Measurements from ENCODE around the gene SLC29A3.

The SLC29A3 gene

DNA sequence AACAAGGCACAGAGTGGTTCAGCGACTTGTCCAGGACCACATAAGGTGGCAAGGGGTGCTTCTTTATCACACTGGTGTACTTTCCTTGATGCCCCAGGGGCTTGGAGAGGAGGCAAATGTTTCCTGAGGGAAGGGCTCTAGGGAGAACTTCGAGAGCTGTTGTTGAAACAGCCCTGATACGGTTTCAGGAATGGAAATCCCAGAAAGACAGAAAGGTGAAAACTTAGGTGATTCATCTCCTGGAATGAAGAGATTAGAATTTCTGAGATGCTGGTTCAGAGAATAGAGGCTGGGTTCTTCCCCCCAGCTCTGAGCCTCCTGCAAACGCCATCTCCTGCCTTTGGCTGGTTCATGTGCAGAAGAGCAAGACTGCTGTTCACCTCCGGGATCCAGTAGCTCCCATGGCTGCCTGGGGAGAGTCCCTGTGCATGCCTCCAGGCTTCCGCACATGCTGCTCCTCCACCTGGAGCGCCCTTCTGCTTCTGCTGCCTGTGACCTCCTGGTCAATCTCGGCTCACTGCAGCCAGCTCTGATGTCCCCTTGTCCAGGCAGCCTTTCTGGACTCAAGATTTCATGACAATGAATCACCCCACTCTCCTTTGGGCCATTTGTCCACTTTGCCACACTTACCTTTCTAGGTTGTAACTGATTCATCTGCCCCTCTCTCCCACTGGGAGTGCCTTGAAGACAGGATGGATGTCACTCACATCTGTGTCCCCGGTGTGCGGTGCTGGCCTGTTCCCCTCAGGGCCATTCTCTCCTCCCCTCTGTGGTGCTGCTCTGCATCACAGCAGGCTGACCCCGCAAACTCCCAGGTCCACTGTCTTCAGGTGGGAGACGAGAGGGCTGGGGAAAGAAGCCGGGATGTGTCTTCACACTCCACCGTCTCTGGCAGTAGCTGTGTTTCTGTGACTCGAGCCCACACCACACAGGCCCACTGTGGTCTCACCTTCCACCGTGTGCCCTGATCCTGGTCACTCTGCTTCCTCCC lies 74.0 kb downstream of the SLC29A3 start:
- no peaks in the 10 kb centered on the region for H3K36me3 ChIP-seq (ENCODE audit: insufficient read depth, low read length)
- no peak overlapping the region for H3K27ac ChIP-seq (ENCODE audit: low read depth, low read length)
- peaks cover 70% of the 10 kb centered on the region for H3K27me3 ChIP-seq (ENCODE audit: insufficient read depth, low read length)
- no peaks in the 10 kb centered on the region for H3K79me2 ChIP-seq (ENCODE audit: control insufficient read depth, insufficient read depth, low read length, unreplicated experiment)
- H3K4me1 ChIP-seq (ENCODE audit: control insufficient read depth, insufficient read depth, low read length, unreplicated experiment) = no peaks in the 10 kb centered on the region
- H3K4me3 ChIP-seq (ENCODE audit: low read depth, low read length) = no peak overlapping the region
- no peak overlapping the region for H2AFZ ChIP-seq (ENCODE audit: low read length, unreplicated experiment)

DNA sequence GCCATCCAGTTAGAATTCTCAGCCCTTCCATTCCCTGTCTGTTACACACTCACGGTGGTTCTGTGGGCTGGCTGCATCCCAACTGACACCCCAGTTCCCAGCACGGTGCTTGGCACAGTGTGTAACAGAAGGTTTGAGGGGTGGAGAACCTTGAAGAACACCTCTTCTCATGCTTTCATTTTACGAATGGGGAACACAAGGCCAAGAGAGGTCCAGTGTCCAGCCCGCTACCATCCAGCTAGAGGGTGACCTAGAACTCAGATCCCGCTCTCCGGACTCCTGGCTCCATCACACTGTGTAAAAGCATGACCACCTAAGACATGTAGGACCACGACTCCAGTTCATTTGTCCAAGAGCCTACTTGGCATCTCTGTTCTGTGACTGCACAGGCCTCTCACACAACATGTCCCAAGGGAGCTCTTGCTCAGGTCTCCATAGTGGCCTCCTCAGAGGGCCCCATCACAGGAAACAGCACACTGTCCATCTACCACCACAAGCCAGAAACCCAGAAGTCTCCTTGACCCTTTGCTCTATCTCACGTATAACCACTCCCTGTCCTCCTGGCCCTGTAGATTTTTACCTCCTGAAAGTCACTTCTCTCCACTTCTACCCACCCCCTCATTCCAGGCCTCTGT lies 74.9 kb downstream of the SLC29A3 start:
- Histone ChIP-seq H3K79me2 (ENCODE audit: control insufficient read depth, insufficient read depth, low read length, unreplicated experiment) (no peaks in the 10 kb centered on the region), H3K4me3 (ENCODE audit: low read depth, low read length) (no peak overlapping the region), H3K36me3 (ENCODE audit: insufficient read depth, low read length) (no peaks in the 10 kb centered on the region), H3K4me1 (ENCODE audit: control insufficient read depth, insufficient read depth, low read length, unreplicated experiment) (no peaks in the 10 kb centered on the region), H3K27me3 (ENCODE audit: insufficient read depth, low read length) (peaks cover 75% of the 10 kb centered on the region), H2AFZ (ENCODE audit: low read length, unreplicated experiment) (no peak overlapping the region), H3K27ac (ENCODE audit: low read depth, low read length) (no peak overlapping the region)

DNA sequence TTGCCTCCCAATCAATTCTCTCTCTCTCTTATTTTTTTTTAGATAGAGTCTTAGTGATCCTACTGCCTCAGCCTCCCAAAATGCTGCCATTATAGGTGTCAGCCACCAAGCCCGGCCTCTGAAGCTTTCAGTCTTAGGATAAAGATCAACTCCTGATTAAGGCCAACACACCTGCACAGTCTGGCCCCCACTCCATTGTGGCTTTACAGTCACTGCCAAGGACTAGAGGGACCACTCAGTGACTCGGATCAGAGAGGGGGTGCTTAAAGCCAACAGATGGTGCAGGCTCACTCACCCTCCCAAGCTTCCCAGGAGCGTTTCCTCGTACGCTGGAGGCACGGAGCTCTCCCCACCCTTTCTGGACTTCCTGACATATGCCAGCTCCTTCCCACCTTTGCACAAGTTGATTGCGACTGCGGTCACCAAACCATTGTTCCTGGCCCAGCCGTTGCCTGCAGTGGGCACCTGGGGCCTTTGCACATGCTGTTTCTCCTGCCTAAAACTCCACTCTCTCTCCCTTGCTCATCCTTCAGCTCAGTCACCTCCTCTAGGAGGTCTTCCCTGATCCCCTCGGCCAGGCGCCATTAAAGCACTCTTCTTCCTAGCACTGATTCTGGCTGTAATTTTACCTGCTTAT lies 76.0 kb downstream of the SLC29A3 start:
- Histone ChIP-seq H3K27ac (ENCODE audit: low read depth, low read length) (no peak overlapping the region), H2AFZ (ENCODE audit: low read length, unreplicated experiment) (no peak overlapping the region), H3K27me3 (ENCODE audit: insufficient read depth, low read length) (peaks cover 82% of the 10 kb centered on the region), H3K4me3 (ENCODE audit: low read depth, low read length) (no peak overlapping the region), H3K79me2 (ENCODE audit: control insufficient read depth, insufficient read depth, low read length, unreplicated experiment) (no peaks in the 10 kb centered on the region), H3K4me1 (ENCODE audit: control insufficient read depth, insufficient read depth, low read length, unreplicated experiment) (no peaks in the 10 kb centered on the region), H3K36me3 (ENCODE audit: insufficient read depth, low read length) (no peaks in the 10 kb centered on the region)

DNA sequence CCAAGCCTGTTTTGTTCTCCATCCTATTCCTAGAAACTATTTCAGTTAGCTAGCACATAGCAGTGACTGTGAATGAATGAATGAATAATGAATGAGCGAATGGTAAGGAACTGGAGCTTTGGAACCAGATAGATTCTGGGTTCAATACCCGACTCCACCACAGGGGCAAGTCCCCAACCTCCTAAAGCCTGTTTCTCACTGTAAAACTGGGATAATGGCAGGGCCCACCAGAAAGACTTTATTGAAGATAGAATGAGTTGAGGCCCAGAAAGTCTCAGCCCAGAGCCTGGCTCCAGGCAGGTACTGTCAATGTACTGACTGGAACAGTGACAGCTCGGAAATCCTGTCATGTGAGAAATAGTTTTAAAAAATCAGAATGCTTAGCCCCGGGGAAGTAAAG lies 76.6 kb downstream of the SLC29A3 start:
- Histone ChIP-seq H3K27ac (ENCODE audit: low read depth, low read length) (no peak overlapping the region), H2AFZ (ENCODE audit: low read length, unreplicated experiment) (no peak overlapping the region), H3K79me2 (ENCODE audit: control insufficient read depth, insufficient read depth, low read length, unreplicated experiment) (no peaks in the 10 kb centered on the region), H3K4me1 (ENCODE audit: control insufficient read depth, insufficient read depth, low read length, unreplicated experiment) (no peaks in the 10 kb centered on the region), H3K4me3 (ENCODE audit: low read depth, low read length) (no peak overlapping the region), H3K27me3 (ENCODE audit: insufficient read depth, low read length) (peaks cover 85% of the 10 kb centered on the region), H3K36me3 (ENCODE audit: insufficient read depth, low read length) (no peaks in the 10 kb centered on the region)

DNA sequence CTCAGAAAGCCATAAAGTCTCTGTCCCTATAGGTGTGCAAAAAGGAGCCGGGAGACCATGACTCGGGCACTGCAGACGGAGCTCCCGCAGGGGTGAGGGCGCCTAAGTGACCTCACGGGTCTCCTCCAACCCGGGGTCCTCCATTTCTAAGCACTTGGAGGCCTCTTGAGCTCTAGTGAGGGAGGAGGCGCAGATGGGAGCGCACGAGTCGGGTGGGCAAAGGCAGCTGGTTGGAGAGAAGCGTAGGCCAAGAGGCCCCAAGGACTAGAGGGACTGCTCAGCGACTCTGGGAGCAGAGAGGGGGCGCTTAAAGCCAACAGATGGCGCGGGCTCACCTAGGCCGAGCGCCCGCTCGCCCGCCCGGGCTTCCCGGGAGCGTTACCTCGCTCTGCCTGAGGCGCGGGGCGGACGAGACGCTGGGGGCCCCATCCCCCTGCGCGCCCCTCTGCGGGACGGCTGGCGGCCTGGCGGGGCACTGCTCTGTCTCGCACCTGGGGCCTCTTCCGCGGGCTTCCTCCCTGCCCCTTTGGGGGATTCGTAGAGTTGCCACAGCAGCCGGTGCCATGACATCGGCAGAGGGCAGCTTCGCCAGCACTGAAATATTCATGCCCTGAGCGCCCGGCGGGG lies 77.1 kb downstream of the SLC29A3 start:
- Histone ChIP-seq H2AFZ (ENCODE audit: low read length, unreplicated experiment) (no peak overlapping the region), H3K36me3 (ENCODE audit: insufficient read depth, low read length) (no peaks in the 10 kb centered on the region), H3K27ac (ENCODE audit: low read depth, low read length) (no peak overlapping the region), H3K79me2 (ENCODE audit: control insufficient read depth, insufficient read depth, low read length, unreplicated experiment) (no peaks in the 10 kb centered on the region), H3K4me1 (ENCODE audit: control insufficient read depth, insufficient read depth, low read length, unreplicated experiment) (no peaks in the 10 kb centered on the region), H3K4me3 (ENCODE audit: low read depth, low read length) (no peak overlapping the region), H3K27me3 (ENCODE audit: insufficient read depth, low read length) (peaks cover 87% of the 10 kb centered on the region)

DNA sequence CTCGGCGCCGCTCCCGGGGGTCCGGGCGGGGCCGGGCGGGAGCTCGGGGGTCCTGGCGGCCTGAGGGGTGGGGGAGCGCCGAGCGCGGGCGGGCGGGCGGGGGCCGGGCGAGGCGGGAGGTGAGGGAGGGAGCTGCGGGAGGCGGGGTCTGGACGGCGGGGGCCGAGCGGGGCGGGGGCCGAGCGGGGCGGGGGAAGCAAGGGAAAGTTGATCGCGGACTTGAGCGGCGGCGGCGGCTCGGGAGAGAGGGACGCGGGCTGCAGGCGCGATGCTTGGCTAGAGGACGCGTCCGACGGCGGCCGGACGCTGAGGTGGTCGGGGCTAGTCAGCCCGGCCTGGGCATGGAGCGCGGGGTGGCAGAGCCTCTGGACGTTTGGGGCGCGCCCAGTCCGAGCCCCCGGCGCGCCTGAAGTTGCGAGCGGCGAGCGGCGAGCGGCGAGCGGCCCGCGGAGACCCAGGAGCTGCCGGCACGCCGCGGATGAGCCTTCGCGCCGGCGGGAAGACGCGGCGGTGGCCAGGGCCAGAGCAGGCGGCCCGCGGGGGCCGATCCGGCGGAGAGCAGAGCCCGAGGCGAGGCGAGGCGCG lies 77.7 kb downstream of the SLC29A3 start, which contains the start of gene CDH23:
Gene CDH23 (plus strand): TSS at position 210 of the 585 bp plus-strand sequence. CDS start 42,912 bp downstream, outside the sequence.
- peak within 1 kb of the TSS; percentile 68 for H3K4me3 ChIP-seq (ENCODE audit: low read depth, low read length)
- no peaks in the 10 kb centered on the region for H3K36me3 ChIP-seq (ENCODE audit: insufficient read depth, low read length)
- H3K27ac ChIP-seq (ENCODE audit: low read depth, low read length) = no peak within 1 kb of the TSS
- H3K4me1 ChIP-seq (ENCODE audit: control insufficient read depth, insufficient read depth, low read length, unreplicated experiment) = no peaks in the 10 kb centered on the region
- peaks cover 87% of the 10 kb centered on the region for H3K27me3 ChIP-seq (ENCODE audit: insufficient read depth, low read length)
- peak within 1 kb of the TSS; percentile 10 for H2AFZ ChIP-seq (ENCODE audit: low read length, unreplicated experiment)
- H3K79me2 ChIP-seq (ENCODE audit: control insufficient read depth, insufficient read depth, low read length, unreplicated experiment) = no peaks in the 10 kb centered on the region

DNA sequence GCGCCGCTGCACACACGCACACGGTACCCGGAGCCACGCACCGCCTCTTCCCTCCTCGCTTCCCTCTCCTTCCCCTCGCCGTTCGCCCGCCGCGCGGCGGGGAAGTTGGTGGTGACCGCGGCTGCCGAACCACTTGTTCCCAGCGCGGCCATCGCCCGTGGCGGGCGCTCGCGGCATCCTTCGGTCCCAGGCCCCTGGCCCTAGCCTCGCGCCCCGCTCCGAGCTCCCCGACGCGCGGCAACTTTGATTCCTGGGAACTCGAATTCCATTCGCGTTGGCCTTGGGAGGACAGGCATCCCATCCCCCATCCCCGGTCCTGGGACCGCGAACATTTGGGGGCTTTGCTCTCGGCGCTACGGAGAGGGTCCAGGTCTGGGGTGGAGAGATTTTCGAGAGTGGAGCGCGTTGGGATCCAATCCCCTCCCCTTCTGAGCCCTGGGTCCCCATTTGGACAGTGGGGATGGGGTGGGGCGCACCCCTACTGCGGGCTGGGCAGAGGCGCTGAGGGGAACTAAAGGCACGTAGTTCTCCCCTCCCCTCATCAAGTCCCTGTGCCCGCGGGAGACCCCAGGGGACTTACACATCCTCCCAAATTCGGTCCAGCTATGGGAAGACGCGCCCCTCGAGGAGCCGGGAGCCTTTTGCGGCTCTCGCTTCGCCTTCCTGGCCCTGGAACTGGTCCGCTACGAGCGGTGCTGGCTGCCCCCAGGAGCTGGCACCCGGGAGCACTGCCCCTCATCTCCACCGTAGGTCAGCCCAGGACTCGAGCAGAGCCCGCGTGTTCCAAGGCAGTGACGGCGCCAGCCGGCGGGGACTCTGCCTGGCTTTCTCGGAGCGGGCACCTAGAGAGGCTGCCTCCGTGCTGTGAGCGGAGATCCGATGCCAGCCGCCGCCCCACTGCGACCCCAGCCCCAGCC lies 78.5 kb downstream of the SLC29A3 start:
- H3K4me3 ChIP-seq (ENCODE audit: low read depth, low read length) = peak overlapping the region; percentile 68
- H3K79me2 ChIP-seq (ENCODE audit: control insufficient read depth, insufficient read depth, low read length, unreplicated experiment) = no peaks in the 10 kb centered on the region
- no peaks in the 10 kb centered on the region for H3K36me3 ChIP-seq (ENCODE audit: insufficient read depth, low read length)
- H3K27me3 ChIP-seq (ENCODE audit: insufficient read depth, low read length) = peaks cover 85% of the 10 kb centered on the region
- no peaks in the 10 kb centered on the region for H3K4me1 ChIP-seq (ENCODE audit: control insufficient read depth, insufficient read depth, low read length, unreplicated experiment)
- H2AFZ ChIP-seq (ENCODE audit: low read length, unreplicated experiment) = peak overlapping the region; percentile 10
- H3K27ac ChIP-seq (ENCODE audit: low read depth, low read length) = no peak overlapping the region

DNA sequence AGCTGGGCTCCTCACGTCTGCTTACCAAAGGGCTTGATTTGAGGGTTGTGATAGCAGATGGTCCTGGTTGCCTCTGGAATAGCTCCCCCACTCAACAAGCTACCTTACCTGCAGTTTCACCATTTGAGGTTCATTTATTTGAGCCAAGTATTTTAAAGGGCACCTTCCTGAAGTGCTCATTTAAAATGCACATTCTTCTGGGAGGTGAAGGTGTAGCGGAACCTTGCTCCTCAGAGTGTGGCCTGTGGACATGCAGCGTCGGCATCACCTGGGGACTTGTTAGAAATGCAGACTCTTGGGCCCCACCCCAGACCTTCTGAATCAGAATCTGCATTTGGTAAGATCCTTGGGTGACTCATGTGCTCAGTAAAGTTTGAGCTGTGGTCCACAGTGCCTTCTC lies 79.9 kb downstream of the SLC29A3 start:
- no peaks in the 10 kb centered on the region for H3K4me1 ChIP-seq (ENCODE audit: control insufficient read depth, insufficient read depth, low read length, unreplicated experiment)

DNA sequence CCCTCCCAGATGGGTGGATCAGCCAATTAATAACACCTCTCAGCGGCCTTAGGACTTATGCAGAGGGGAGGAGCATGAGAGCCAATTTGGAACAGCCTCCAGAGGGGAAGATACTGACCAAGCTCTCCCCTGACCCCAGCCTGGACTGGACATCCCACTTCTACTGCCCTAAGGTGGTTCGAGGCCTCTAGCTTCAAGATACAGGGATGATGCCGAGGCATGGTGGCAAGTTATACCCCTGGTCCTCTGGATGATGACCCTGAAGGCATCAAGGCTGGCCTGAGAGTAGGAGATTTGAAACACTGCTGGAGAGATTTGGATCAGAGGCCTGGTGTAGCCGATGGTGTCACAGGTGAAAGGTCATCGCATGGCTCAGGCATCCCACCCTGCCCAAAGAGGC lies 80.9 kb downstream of the SLC29A3 start:
- Histone ChIP-seq H3K27ac (ENCODE audit: low read depth, low read length) (no peak overlapping the region), H2AFZ (ENCODE audit: low read length, unreplicated experiment) (no peak overlapping the region), H3K36me3 (ENCODE audit: insufficient read depth, low read length) (no peaks in the 10 kb centered on the region), H3K4me3 (ENCODE audit: low read depth, low read length) (no peak overlapping the region), H3K27me3 (ENCODE audit: insufficient read depth, low read length) (peaks cover 75% of the 10 kb centered on the region), H3K4me1 (ENCODE audit: control insufficient read depth, insufficient read depth, low read length, unreplicated experiment) (no peaks in the 10 kb centered on the region), H3K79me2 (ENCODE audit: control insufficient read depth, insufficient read depth, low read length, unreplicated experiment) (no peaks in the 10 kb centered on the region)

More for the DNA sequence above, 79.9 kb downstream of the SLC29A3 start:
- Histone ChIP-seq H3K27ac (ENCODE audit: low read depth, low read length) (no peak overlapping the region), H3K27me3 (ENCODE audit: insufficient read depth, low read length) (peaks cover 70% of the 10 kb centered on the region), H3K79me2 (ENCODE audit: control insufficient read depth, insufficient read depth, low read length, unreplicated experiment) (no peaks in the 10 kb centered on the region), H3K4me3 (ENCODE audit: low read depth, low read length) (no peak overlapping the region), H2AFZ (ENCODE audit: low read length, unreplicated experiment) (no peak overlapping the region), H3K36me3 (ENCODE audit: insufficient read depth, low read length) (no peaks in the 10 kb centered on the region)

All from ACC112 (cell line).